ENCODE data around the gene CGB8.

DNA sequence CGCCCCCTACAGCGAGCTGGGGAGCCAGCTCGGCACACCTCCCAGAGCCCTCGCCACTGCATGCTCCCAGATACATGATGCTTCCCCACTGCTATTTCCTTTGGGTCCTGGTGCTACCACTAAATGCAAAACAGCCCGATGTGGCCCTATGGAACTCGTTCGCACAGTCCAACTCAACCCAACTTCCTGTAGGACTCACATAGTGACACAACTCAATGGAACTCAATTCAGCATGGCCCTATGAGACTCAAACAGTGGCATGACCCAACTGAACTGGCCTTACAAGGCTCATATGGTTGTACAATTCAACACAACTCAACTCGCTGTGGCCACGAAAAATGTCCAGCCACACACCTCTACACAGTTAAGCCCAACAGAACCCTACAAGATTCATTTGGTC, 20.1 kb upstream of the CGB8 start:
- TF ChIP-seq, protein P1, sequence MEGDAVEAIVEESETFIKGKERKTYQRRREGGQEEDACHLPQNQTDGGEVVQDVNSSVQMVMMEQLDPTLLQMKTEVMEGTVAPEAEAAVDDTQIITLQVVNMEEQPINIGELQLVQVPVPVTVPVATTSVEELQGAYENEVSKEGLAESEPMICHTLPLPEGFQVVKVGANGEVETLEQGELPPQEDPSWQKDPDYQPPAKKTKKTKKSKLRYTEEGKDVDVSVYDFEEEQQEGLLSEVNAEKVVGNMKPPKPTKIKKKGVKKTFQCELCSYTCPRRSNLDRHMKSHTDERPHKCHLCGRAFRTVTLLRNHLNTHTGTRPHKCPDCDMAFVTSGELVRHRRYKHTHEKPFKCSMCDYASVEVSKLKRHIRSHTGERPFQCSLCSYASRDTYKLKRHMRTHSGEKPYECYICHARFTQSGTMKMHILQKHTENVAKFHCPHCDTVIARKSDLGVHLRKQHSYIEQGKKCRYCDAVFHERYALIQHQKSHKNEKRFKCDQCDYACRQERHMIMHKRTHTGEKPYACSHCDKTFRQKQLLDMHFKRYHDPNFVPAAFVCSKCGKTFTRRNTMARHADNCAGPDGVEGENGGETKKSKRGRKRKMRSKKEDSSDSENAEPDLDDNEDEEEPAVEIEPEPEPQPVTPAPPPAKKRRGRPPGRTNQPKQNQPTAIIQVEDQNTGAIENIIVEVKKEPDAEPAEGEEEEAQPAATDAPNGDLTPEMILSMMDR (IDR thresholded peaks at IDR 0.05), result no peak
- TF ChIP-seq POLR2A (IDR thresholded peaks at IDR 0.05), result no peak

All from adrenal gland (tissue), 5 donors.